ENCODE results near the gene EP400. TPM values are rescaled to one million over a fixed set of nuclear protein-coding genes. Genes with fewer than 3 reads are reported as not detected.
"Not testable (repeated sequence)": the region's sequence is repeated elsewhere in the genome, so short reads cannot be mapped to it uniquely, and the experiment has no call there.

EP400 gene
- total and polyA plus RNA-seq, 2 of the 4 experiments (the other 2 are of a cell fraction): 4.3 to 11.4 TPM

DNA sequence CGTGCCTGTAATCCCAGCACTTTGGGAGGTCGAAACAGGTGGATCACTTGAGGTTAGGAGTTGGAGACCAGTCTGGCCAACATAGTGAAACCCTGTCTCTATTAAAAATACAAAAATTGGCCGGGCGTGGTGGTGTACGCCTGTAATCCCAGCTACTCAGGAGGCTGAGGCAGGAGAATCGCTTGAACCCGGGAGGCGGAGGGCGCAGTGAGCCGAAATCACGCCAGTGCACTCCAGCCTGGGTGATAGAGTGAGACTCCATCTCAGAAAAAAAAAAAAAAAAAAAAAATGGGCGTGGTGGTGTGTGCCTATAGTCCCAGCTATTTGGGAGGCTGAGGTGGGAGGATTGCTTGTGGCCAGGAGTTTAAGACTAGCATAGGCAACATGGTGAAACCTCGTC lies 4.7 kb downstream of the EP400 start:
- H3K23ac ChIP-seq (ENCODE audit: low read depth, low read length); H2AK9ac ChIP-seq (replicated peaks; ENCODE audit: low read depth, low read length, poor library complexity); H3K14ac ChIP-seq (replicated peaks; ENCODE audit: low read depth, low read length); H3K36me3 ChIP-seq (ENCODE audit: control insufficient read depth, insufficient read depth, low read length); POLR2A ChIA-PET (ENCODE audit: unreplicated experiment); CTCF ChIA-PET; H2BK120ac ChIP-seq (ENCODE audit: low read depth, low read length); H3K56ac ChIP-seq (ENCODE audit: extremely low read depth, insufficient read depth, low read length); H3K4me1 ChIP-seq (ENCODE audit: control insufficient read depth, insufficient read depth, low read length); H4K8ac ChIP-seq (ENCODE audit: low read depth in 2 of 2, low read length in 2 of 2); BruUV-seq (replicated peaks); H2AFZ ChIP-seq (replicated peaks; ENCODE audit: low read length, poor library complexity); ATAC-seq (ENCODE audit: low read depth); H3K18ac ChIP-seq (ENCODE audit: low read depth, low read length); H2BK5ac ChIP-seq (ENCODE audit: low read depth, low read length, poor library complexity, severe bottlenecking); H3K9me3 ChIP-seq (ENCODE audit: control insufficient read depth, insufficient read depth, low read length); H3K27me3 ChIP-seq (ENCODE audit: control insufficient read depth, insufficient read depth, low read length); in situ Hi-C loops (cut with MboI; ENCODE audit: low sequenced_read_pairs); DNase-seq; H3K4me3 ChIP-seq (ENCODE audit: insufficient read depth, low read depth, low read length); H3K27ac ChIP-seq (ENCODE audit: insufficient read depth, low read length); H3K9ac ChIP-seq (ENCODE audit: low read depth, low read length); H2BK20ac ChIP-seq (ENCODE audit: low read depth, low read length); H4K5ac ChIP-seq (ENCODE audit: low read depth, low read length); H4K91ac ChIP-seq (ENCODE audit: insufficient read depth, low read depth, low read length); dilution Hi-C loops (cut with HindIII; ENCODE audit: low sequenced_read_pairs, unreplicated experiment); H3K4ac ChIP-seq (ENCODE audit: low read depth, low read length); H3K4me2 ChIP-seq (ENCODE audit: low read depth, low read length); H2AK5ac ChIP-seq (ENCODE audit: low read depth, low read length); H2BK15ac ChIP-seq (ENCODE audit: low read depth, low read length): not testable (repeated sequence)
- peaks cover 12% of the 10 kb centered on the region for H3K9me1 ChIP-seq (ENCODE audit: insufficient read depth, low read length)
- 100% methylated on average over 1 of the region's 13 CpGs; no CpG with 5 or more reads in 1 of the 2 experiments for WGBS, 2 experiments (ENCODE audit: extremely low coverage in 2 of 2, insufficient read length in 1 of 2)
- H3K79me1 ChIP-seq (ENCODE audit: low read depth in 1 of 2, low read length in 2 of 2): peaks cover 27 to 65% of the 10 kb centered on the region in 2 experiments
- peaks cover 72% of the 10 kb centered on the region for H4K20me1 ChIP-seq (ENCODE audit: insufficient read depth, low read length)
- intact Hi-C loops (cut with micrococcal nuclease): loop anchor here (10.0 kb wide), 1 partner anchor 120 kb away; no protein-coding TSS in a partner anchor
